T-helper 2 cell treated with Interferon-gamma antibody and Interleukin-4, amounts not matched to agents 100 ng/mL and 5 ng/mL, for 36 hours (primary cell): ENCODE data around the gene TRAP1. TPM values are rescaled to one million over a fixed set of nuclear protein-coding genes. Genes with fewer than 3 reads are reported as not detected.
"Not testable (repeated sequence)": the region's sequence is repeated elsewhere in the genome, so short reads cannot be mapped to it uniquely, and the experiment has no call there.

Experiments
- intact Hi-C: fragments of 100-400 bp; cut with micrococcal nuclease; formaldehyde crosslinking; loops from one replicate; pipeline ENCODE4 v1.15.1; 2023
- total RNA-seq: library from RNA; stranded (reverse); gene quantifications from 2 replicates; pipeline ENCODE4 v1.2.3, GENCODE V29; 2022

Gene TRAP1
- total RNA-seq, 1 donor from 2014 or later: 132 TPM

GRCh38 chr16:3618769-3619141 is 98.6 kb downstream of the TRAP1 start:
- intact Hi-C loops: loop anchor here (10.0 kb wide), 1 partner anchor 334 kb away; the partner anchor contains the start of gene ZNF263

GRCh38 chr16:3612510-3613466 is 104.5 kb downstream of the TRAP1 start:
- intact Hi-C loops: loop anchor here (5.0 to 10.0 kb wide), 3 partner anchors 270 to 660 kb away; partner anchors contain the start of genes CREBBP, TFAP4 and ZNF263

GRCh38 chr16:3611146-3611975 is 106.0 kb downstream of the TRAP1 start, which contains the start of gene SLX4:
SLX4 (minus strand) TSS chr16:3611606; CDS start chr16:3608964, 2,642 bp downstream.
- intact Hi-C loops: loop anchor here (1.0 to 10.0 kb wide), 4 partner anchors 32 to 661 kb away; partner anchors contain the start of genes CREBBP, TFAP4 and ZNF263

GRCh38 chr16:3610698-3611145 is 106.6 kb downstream of the TRAP1 start:
- intact Hi-C loops: loop anchor here (1.0 to 10.0 kb wide), 4 partner anchors 31 to 662 kb away; partner anchors contain the start of genes CREBBP, TFAP4 and ZNF263

GRCh38 chr16:3609895-3610697 is 107.2 kb downstream of the TRAP1 start:
- intact Hi-C loops: loop anchor here (5.0 to 10.0 kb wide), 3 partner anchors 272 to 662 kb away; partner anchors contain the start of genes CREBBP, TFAP4 and ZNF263

- intact Hi-C loops: not testable (repeated sequence)
Observed at GRCh38 chr16:3608976-3609375, 108.3 kb downstream of the TRAP1 start.

GRCh38 chr16:3608069-3608468 is 109.3 kb downstream of the TRAP1 start:
- intact Hi-C loops: no loop called here

Other genes with a start within 250 kb of the TRAP1 start
- not detected in 2 replicates for gene C16orf90, start 222.0 kb downstream of the TRAP1 start, total RNA-seq
- 25.0 and 26.2 TPM in 2 replicates for gene CLUAP1, start 216.5 kb downstream of the TRAP1 start, total RNA-seq
- 89.9 and 95.4 TPM in 2 replicates for gene NLRC3, start 140.1 kb downstream of the TRAP1 start, total RNA-seq
- gene SLX4, start 105.9 kb downstream of the TRAP1 start, total RNA-seq: 12.4 and 13.9 TPM in 2 replicates
- 34.4 and 35.1 TPM in 2 replicates for gene DNASE1, start 62.8 kb downstream of the TRAP1 start, total RNA-seq
- 70.1 and 71.5 TPM in 2 replicates for gene CREBBP, start 163.2 kb upstream of the TRAP1 start, total RNA-seq